MV-4-11 (cell line): Measurements from ENCODE around the gene USF3.
A peak's percentile ranks its signal among the peaks of the same experiment; 100 is the strongest.

ENCODE experiments used
- DNase-seq: peaks from one replicate; lab custom pipeline; 2025; lab: John Stamatoyannopoulos, UW

The USF3 gene

DNA sequence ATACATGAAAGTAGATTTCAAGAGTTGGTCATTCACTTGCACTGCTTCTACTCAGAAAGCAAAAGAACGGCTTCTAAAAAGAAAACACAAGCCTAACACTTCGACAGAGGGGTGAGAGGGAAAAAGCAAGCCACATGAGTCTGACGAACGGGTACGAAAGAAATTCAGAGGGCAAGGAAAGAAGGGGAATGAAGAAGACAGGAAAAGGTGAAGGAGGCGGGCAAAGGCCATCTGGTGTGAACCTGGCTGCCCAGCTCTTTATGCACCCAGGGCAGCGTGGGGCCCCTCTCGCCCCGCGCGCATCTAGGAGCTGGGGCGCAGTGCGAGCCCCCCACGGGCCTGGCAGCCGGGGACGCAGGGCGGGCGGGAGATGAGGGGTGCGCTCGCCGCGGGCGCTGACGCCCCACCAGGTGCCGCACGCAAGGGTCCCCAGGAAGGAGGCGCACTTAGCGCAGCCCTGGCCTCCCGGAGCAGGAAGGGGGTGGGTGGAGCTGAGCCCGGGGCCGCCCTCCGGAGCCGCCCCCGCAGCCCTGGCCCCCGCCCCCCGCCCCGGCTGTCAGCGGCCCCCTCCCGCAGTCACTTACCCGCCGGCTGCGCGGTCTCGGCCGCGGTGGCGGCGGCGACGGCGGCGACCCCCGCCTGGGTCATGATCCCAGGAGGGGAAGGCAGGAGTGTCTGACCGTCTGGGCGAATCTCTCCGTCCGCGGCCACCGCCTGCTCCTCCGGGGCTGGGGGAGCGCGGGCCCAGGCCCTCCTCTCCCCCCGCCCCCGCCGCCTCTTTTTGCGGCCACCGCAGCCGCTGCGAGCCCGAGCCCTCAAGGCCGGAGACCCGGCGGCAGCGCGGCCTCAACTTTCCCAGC, at the start of gene USF3:
USF3 (minus strand) TSS at position 857 of the 860 bp plus-strand sequence. CDS start 21,764 bp downstream, outside the sequence.
- peak; percentile 35 for DNase-seq

GRCh38 chr3:113745756-113746547, 49.5 kb upstream of the USF3 start, which contains the start of gene NAA50:
TSS of gene NAA50 (minus strand) at chr3:113746249. CDS start at chr3:113745949, 300 bp downstream.
- DNase-seq: peak; percentile 88

GRCh38 chr3:113744941-113745755, 48.7 kb upstream of the USF3 start:
- peak; percentile 89 for DNase-seq

DNA sequence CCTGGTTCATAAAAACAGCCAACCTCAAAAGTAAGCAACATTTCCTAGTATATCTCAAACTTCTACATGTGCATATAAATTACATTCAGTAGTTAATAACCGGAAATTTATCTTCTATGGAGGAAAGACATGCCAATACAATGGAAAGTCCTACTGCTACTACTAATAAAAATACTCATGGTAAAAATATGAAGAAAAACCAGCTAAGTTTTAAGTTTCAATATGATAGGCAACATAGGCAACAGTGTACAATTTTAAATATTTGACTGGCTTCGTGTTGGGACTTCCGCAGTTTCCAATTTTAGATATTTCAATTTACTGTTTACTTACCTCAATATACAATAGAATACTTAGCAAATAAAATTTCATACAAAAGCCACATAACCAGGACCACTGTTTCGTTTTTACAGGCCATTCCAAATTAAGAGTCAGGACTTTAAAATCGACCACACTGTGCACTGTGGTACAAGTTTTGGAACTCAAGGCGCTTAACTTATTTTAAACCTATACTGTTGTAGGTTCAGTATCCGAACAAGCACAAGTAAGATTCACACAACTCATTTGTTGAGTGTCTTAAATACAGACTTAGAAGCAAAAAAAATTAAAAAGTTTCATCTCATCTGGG, 46.7 kb upstream of the USF3 start:
- DNase-seq: no peak

DNA sequence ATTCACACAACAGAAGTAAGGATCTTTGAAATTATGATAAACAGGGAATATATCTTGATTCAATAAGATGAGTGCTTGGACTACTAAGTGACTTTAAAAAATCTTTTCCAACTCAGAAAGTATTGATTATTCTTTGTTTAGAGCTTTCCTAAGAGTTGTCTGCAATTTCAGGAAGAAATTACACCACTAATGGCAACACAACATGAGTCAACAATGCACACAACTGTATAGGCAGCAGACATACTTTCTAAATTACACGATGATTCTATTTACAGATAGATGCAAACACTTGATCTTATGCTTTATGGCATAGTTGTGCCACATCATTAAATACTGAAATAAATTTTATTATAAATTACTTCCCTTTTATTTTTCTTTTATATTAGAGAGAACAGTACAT, 45.2 kb upstream of the USF3 start:
- DNase-seq: no peak

DNA sequence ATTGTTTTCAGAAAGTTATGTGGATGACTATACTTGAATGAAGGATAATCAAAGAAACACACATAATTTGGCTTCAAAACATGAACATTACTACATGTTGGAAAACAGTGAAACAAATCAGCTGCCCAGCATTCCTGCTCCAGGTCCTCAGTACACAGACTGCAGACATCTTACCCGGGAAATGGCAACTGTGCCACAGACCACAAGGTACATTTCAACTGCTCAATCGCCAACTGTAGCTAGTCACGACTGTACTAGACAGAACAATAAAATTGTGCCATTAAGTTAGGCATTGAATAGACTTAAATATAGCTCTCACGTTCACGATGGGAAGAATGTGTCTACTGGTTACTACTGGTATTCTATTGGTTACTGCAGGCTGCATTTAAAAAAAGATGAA, 44.6 kb upstream of the USF3 start:
- DNase-seq: no peak

DNA sequence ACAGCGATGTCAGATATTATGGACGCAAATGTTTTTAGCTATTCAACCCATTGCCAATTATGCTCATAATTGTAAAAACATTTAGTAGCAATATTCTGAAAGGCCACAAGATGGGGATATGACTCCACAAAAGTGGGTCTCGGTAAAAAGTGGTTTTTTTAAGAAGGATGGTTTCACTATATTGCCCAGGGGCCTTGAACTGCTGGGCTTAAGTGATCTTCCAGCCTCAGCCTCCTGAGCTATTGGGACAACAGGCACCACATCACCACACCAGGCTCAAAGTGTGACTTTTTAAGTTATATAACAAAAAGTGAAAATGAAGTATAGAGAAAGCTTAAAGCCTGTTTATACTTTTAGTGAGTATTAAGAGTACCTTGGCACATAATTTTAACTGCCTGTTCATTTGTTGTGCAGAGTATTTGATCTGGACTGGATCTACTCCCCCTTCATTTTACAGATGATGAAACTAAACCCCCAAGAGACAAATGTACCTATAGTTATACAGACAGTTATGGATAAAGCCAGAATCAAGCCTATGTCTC, 40.2 kb upstream of the USF3 start:
- DNase-seq: peak; percentile 66

GRCh38 chr3:113731694-113732093, 35.3 kb upstream of the USF3 start:
- no peak for DNase-seq

DNA sequence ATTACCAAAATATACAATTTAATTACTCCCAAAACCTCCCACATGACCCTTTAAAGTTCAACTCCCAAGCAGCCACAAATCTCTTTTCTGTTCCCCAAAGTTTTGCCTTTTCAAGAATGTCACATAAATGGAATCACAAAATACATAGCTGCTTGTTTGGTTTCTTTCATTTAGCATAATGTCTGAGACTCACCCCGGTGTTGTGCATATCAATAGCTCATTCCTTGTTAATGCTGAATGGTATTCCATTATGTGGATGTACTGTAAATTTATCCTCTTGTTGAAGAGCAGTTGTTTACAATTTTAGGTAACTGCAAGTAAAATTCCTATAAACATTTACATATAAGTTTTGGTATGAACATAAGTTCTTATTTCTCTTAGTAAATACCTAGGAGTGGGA, 34.1 kb upstream of the USF3 start:
- no peak for DNase-seq

DNA sequence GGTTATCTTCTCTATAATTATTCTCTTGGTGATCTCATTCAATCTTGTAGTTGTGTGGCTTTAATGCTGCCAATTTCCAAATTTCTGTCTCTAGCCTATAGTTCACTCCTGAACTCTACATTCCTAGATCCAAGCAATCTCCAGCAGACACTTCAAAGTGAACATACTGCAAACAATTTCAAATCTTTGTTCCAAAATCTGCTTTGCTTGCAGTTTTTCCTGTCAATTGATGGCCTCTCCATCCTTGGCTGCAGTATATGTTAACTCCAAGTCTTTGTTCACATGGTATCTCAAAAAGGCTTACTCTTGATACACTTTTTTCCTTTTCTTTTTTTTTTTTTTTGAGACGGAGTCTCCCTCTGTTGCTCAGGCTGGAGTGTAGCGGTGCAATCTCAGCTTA, 32.2 kb upstream of the USF3 start:
- DNase-seq: no peak

DNA sequence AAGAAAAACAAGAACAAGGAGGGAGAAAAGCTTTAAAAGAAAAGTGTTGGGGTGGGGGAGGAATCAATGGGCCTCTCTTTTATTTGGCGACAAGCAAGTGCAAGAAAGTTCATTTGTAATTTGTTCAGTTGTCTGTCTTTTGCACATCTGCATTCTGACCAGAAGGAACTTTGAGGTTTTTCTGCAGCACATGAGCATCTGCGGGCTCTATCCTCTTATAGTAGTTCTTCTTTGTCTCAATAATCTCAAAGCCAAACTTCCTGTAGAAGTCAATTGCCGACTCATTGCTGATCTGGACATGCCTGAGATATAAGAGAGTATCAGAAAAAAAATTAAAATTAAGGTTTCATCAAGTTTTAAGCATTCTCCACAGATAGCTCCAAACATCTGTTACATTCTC, 25.2 kb upstream of the USF3 start:
- DNase-seq: peak; percentile 77

GRCh38 chr3:113719758-113720157, 23.3 kb upstream of the USF3 start:
- DNase-seq: no peak

- DNase-seq: no peak
Measured at GRCh38 chr3:113719294-113719693, 22.9 kb upstream of the USF3 start.

DNA sequence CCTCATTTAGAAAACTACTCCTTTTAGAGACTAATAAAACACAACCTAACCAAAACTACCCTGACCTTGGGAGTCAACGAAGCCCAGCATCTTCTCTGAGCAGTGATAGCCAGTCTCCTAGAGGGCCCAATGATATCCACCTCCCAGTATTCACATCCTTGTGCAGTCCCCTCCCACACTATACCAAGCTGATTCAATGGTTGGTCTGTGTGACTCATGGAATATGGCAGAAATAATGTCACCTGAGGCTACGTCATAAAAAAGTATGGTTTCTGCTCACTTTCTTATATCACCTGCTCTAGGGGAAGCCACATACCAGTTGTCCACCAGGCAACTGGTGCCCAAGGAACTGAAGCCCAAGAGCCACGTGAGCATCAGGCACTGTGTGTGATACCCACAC, 21.4 kb upstream of the USF3 start:
- DNase-seq: no peak

- DNase-seq: no peak
Measured at GRCh38 chr3:113717308-113717707, 20.9 kb upstream of the USF3 start.

DNA sequence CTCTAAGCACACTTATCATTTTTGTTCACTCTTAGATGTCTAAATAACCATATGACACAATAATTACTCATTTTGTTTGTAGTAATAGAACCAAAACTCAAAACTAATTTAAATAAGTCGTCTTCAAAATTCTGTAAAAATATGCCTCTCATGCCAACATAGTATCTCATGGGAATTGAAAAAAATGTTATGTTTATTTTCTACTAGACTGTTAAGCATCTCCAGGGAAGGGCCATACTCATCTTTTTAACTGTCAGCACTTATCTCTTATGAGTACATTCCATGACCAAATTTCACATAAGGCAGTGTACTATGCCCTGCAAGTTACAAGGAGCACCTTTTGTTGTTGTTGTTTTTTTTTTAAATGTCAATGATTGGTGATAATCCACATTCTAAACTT, 18.3 kb upstream of the USF3 start:
- DNase-seq: no peak

- DNase-seq: no peak
Measured at GRCh38 chr3:113712129-113712528, 15.7 kb upstream of the USF3 start.

- DNase-seq: no peak
Measured at GRCh38 chr3:113707835-113708234, 11.4 kb upstream of the USF3 start.

DNA sequence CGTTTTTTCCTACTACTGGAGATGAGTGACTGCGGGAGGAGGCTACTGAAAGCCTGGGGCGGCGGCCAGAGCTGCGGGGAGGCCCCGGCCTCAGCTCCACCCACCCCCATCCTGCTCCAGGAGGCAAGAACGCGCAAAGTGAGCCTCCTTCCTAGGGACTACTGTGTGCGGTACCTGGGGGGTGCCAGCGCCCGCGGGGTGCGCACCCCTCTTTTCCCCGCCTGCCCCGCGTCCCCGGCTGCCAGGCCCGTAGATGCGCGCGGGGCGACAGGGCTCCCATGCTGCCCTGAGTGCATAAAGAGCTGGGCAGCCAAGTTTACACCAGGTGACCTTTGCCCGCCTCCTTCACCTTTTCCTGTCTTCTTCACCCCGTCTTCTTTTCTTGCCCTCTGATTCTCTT, 2.5 kb upstream of the USF3 start:
- no peak for DNase-seq

- DNase-seq: no peak
Measured at GRCh38 chr3:113698213-113698742, 1.8 kb upstream of the USF3 start.

DNA sequence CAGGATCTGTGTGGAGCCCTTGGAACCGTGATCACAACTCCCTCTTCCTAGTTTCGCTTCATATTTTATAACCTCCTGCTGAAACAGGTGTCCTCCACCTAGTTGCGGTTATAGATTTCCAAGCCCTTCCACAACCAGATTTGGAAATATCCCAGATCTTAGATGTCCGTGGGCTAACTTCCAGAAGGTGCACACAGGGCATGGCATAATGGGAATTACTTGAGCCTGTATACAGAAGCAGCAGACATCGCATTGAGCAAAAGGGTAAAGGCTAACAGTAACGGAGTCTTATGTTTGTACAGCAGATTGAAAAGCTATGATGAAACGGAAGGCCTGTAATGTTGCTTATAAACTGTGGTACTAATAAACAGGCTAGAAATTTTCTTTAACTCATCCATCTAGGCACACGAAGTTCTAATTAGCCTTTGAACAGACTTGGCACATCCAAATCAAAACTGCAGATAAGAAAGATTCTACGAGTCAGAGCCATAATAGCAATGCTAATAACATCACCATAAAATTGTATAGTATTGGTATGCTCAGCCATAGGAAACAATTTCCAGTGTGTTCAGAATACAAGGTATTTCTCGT, 1.2 kb upstream of the USF3 start:
- no peak for DNase-seq
